Measurements from ENCODE around the gene LCE3B.

LCE3B gene

GRCh38 chr1:152663098-152663497 is 49.5 kb downstream of the LCE3B start, which contains the start of gene LCE2D:
LCE2D (plus strand) TSS chr1:152663380; CDS start chr1:152664106, 726 bp downstream.
- no peak for DNase-seq
